GM23338 (cell line): ENCODE data around the gene BCAS3. TPM values are rescaled to one million over a fixed set of nuclear protein-coding genes. Genes with fewer than 3 reads are reported as not detected.

Source experiments
- ATAC-seq: fragments of 200-7000 bp; cut with Tn5 transposase; 3 replicates; pipeline ENCODE4 v1.9.1; 2020
- DNase-seq: peaks from one replicate; pipeline ENCODE4 v3.0.0-alpha.2; 2015; ENCODE audit warnings: low spot score
- H2AFZ ChIP-seq: fragments of 200-600 bp; sonication (generic); 2 replicates; pipeline ENCODE4 v1.8.0; 2016; ENCODE audit warnings: antibody characterized with exemption, mild to moderate bottlenecking, moderate library complexity
- H3F3A ChIP-seq: fragments of 200-600 bp; sonication (generic); replicated peaks from 2 replicates; pipeline ENCODE4 v1.8.0; 2017; ENCODE audit warnings: antibody characterized with exemption, mixed run types, low read depth
- H3K27ac ChIP-seq: fragments of 200-600 bp; sonication (generic); 2 replicates; pipeline ENCODE4 v1.6.1; 2016; ENCODE audit warnings: low read depth
- H3K27me3 ChIP-seq: fragments of 200-600 bp; sonication (generic); 2 replicates; pipeline ENCODE4 v1.8.0; 2016; ENCODE audit warnings: mild to moderate bottlenecking, mixed run types, moderate library complexity; ENCODE audit not compliant: insufficient read depth
- H3K36me3 ChIP-seq: fragments of 200-600 bp; sonication (generic); 2 replicates; pipeline ENCODE4 v1.8.0; 2016; ENCODE audit warnings: mild to moderate bottlenecking; ENCODE audit not compliant: insufficient read depth
- H3K4me1 ChIP-seq: fragments of 200-600 bp; sonication (generic); 2 replicates; pipeline ENCODE4 v1.8.0; 2016; ENCODE audit warnings: mild to moderate bottlenecking, moderate library complexity; ENCODE audit not compliant: insufficient read depth
- H3K4me2 ChIP-seq: fragments of 200-600 bp; sonication (generic); 2 replicates; pipeline ENCODE4 v1.7.1; 2017; ENCODE audit warnings: mixed run types
- H3K4me3 ChIP-seq: fragments of 200-600 bp; sonication (generic); 2 replicates; pipeline ENCODE4 v1.6.1; 2016; ENCODE audit warnings: mixed run types
- H3K79me2 ChIP-seq: fragments of 200-600 bp; sonication (generic); replicated peaks from 2 replicates; pipeline ENCODE4 v1.8.0; 2017; ENCODE audit warnings: mild to moderate bottlenecking; ENCODE audit not compliant: insufficient read depth
- H3K9me2 ChIP-seq: fragments of 200-600 bp; sonication (generic); 2 replicates; pipeline ENCODE4 v1.8.0; 2017; ENCODE audit not compliant: insufficient read depth
- H4K20me1 ChIP-seq: fragments of 200-600 bp; sonication (generic); replicated peaks from 2 replicates; pipeline ENCODE4 v1.8.0; 2017; ENCODE audit warnings: mild to moderate bottlenecking; ENCODE audit not compliant: insufficient read depth
- H3K27ac Mint-ChIP-seq: 2 replicates; pipeline ENCODE4 v1.8.0; 2020; ENCODE audit warnings: inconsistent platforms, mild to moderate bottlenecking, moderate library complexity, mixed read lengths
- H3K27me3 Mint-ChIP-seq: 3 replicates; pipeline ENCODE4 v1.8.0; 2022; ENCODE audit warnings: low read depth, mild to moderate bottlenecking, moderate library complexity, mixed read lengths, inconsistent platforms; ENCODE audit not compliant: insufficient read depth, poor library complexity
- H3K36me3 Mint-ChIP-seq: 3 replicates; pipeline ENCODE4 v1.8.0; 2021; ENCODE audit warnings: low read depth, mild to moderate bottlenecking, inconsistent platforms, moderate library complexity, mixed read lengths
- H3K4me1 Mint-ChIP-seq: 3 replicates; pipeline ENCODE4 v1.8.0; 2020; ENCODE audit warnings: mild to moderate bottlenecking, inconsistent platforms, mixed read lengths
- H3K4me3 Mint-ChIP-seq: 3 replicates; pipeline ENCODE4 v1.8.0; 2021; ENCODE audit warnings: moderate library complexity, mild to moderate bottlenecking, inconsistent platforms, mixed read lengths
- H3K9me3 Mint-ChIP-seq: 3 replicates; pipeline ENCODE4 v1.8.0; 2020; ENCODE audit warnings: moderate library complexity, mild to moderate bottlenecking, inconsistent platforms, mixed read lengths
- CREB1 ChIP-seq: fragments of 250-450 bp; sonication (Bioruptor Pico); IDR thresholded peaks from 2 replicates; pipeline ENCODE4 v1.5.0; 2020; ENCODE audit warnings: low read depth, mild to moderate bottlenecking, moderate library complexity
- EZH2phosphoT487 ChIP-seq: fragments of 200-600 bp; sonication (generic); IDR thresholded peaks from one replicate; pipeline ENCODE4 v1.8.1; 2018; ENCODE audit warnings: antibody characterized with exemption; ENCODE audit not compliant: unreplicated experiment
- JUNB ChIP-seq: IDR thresholded peaks from one replicate; pipeline ENCODE4 v1.6.1; 2016; ENCODE audit warnings: antibody characterized with exemption; ENCODE audit not compliant: unreplicated experiment
- NANOG ChIP-seq: IDR thresholded peaks from 2 replicates; pipeline ENCODE4 v1.6.1; 2016; ENCODE audit warnings: antibody characterized with exemption, borderline replicate concordance
- STAT1 ChIP-seq: IDR thresholded peaks from one replicate; pipeline ENCODE4 v1.6.1; 2016; ENCODE audit warnings: antibody characterized with exemption; ENCODE audit not compliant: unreplicated experiment
- ZNF114 ChIP-seq: fragments of 250-450 bp; sonication (Bioruptor Pico); IDR thresholded peaks from 2 replicates; pipeline ENCODE4 v1.5.0; 2020; ENCODE audit warnings: mild to moderate bottlenecking, moderate library complexity
- ZNF462 ChIP-seq: fragments of 250-450 bp; sonication (Bioruptor Pico); IDR thresholded peaks from 2 replicates; pipeline ENCODE4 v1.5.0; 2020; ENCODE audit warnings: mild to moderate bottlenecking, moderate library complexity
- polyA plus RNA-seq: library from polyadenylated mRNA; unstranded; fragments of >200 nt; fragmentation: Nextera tagmentation; extraction: Ambion mirVana; gene quantifications from 2 replicates; pipeline ENCODE4 v1.2.1, GENCODE V29; 2016
- total RNA-seq: library from RNA; depleted of rRNA; stranded (reverse); fragments of >200 nt; shearing (Covaris generic); gene quantifications from 2 replicates; pipeline ENCODE4 v1.2.3, GENCODE V29; 2014
- TF ChIP-seq, protein P1 (sequence below), 2 experiments: fragments of 200-600 bp in 1 of 2; sonication (generic) in 1 of 2; conservative IDR thresholded peaks; 2 replicates each; pipeline versions ENCODE4 v1.5.1 to v1.6.1; 2016 to 2017; ENCODE audit warnings: antibody characterized with exemption in 2 of 2, low read depth in 2 of 2, mild to moderate bottlenecking in 2 of 2, moderate library complexity in 1 of 2
- TF ChIP-seq, protein P2 (sequence below): IDR thresholded peaks from one replicate; pipeline ENCODE4 v1.6.1; 2018; ENCODE audit warnings: antibody characterized with exemption; ENCODE audit not compliant: unreplicated experiment

The BCAS3 gene
- total and polyA plus RNA-seq, 2 experiments from 2014 or later = 8.2 to 28.0 TPM

DNA sequence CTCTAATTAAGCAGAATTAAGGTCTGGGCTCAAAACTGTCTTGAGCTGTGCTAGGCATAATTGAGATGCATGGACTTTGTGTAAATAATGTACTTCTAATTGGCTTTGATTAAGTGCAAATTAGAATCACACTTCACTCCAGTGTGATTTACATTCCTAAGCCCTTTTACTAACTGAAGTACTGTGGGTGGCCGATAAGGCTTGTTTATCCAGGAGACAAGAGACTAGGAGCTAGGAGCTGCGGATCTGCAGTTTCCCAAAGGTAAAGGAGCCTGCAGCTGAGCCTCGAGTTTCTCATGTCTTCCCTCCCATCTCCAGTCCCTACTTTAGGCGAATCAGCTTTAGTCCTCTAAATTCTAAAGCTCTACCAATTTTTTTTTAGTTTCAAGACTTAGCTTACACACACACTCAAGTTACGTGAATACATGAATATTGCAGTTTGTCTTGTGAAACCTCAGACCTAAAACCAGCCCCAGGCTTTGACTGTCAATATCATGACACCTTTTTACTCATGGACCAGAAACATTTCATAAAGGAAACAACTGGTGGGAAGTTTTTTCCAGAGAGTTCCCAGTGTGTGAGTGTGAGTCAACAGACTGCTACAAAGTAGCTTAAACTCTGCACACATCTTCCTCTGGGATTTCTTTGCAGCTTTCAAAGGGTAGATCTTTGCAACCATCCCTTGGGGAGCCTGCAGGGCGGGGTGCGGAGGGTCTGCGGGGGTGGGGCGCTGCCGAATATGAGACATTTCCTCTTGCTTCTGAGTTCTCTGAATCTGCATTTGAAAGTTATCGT, 608.1 kb downstream of the BCAS3 start (continued):
- no peak for TF ChIP-seq ZNF462 (CRISPR knock-in tag)
- no peak for TF ChIP-seq ZNF114 (CRISPR knock-in tag)
- TF ChIP-seq, protein P1, sequence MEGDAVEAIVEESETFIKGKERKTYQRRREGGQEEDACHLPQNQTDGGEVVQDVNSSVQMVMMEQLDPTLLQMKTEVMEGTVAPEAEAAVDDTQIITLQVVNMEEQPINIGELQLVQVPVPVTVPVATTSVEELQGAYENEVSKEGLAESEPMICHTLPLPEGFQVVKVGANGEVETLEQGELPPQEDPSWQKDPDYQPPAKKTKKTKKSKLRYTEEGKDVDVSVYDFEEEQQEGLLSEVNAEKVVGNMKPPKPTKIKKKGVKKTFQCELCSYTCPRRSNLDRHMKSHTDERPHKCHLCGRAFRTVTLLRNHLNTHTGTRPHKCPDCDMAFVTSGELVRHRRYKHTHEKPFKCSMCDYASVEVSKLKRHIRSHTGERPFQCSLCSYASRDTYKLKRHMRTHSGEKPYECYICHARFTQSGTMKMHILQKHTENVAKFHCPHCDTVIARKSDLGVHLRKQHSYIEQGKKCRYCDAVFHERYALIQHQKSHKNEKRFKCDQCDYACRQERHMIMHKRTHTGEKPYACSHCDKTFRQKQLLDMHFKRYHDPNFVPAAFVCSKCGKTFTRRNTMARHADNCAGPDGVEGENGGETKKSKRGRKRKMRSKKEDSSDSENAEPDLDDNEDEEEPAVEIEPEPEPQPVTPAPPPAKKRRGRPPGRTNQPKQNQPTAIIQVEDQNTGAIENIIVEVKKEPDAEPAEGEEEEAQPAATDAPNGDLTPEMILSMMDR (conservative IDR thresholded peaks at IDR 0.05; ENCODE audit: low read depth in 2 of 2) = no peak

- peaks cover 9% of the 10 kb centered on the region; the same call in 2 of the 3 replicates for H3K9me3 Mint-ChIP-seq
- peak overlapping the region; percentile 64 for H3K4me2 ChIP-seq
- H3K79me2 ChIP-seq = no peaks in the 10 kb centered on the region
- H3K27me3 Mint-ChIP-seq = peaks cover 1% of the 10 kb centered on the region
- H3K36me3 Mint-ChIP-seq = peaks cover 6% of the 10 kb centered on the region; the same call in 2 of the 3 replicates
- DNase-seq = no peak
- no peaks in the 10 kb centered on the region for H3K36me3 ChIP-seq
- peaks cover 8% of the 10 kb centered on the region; the same call in 1 of the 2 replicates for H3K9me2 ChIP-seq
- H3K27ac Mint-ChIP-seq = no peak overlapping the region; the same call in 1 of the 2 replicates
- no peaks in the 10 kb centered on the region for H4K20me1 ChIP-seq
- H3F3A ChIP-seq = peaks cover 6% of the 10 kb centered on the region; the same call in 1 of the 2 replicates
- peaks cover 29% of the 10 kb centered on the region for H3K4me1 Mint-ChIP-seq
- H3K27me3 ChIP-seq = no peaks in the 10 kb centered on the region
- peak overlapping the region; percentile 34; the same call in 1 of the 2 replicates for H3K4me3 ChIP-seq
- peaks cover 29% of the 10 kb centered on the region for H3K4me1 ChIP-seq
- no peak overlapping the region for H3K4me3 Mint-ChIP-seq
- peak overlapping the region; percentile 77 for H2AFZ ChIP-seq
- peak overlapping the region; percentile 85; the same call in 1 of the 2 replicates for H3K27ac ChIP-seq
- ATAC-seq = peak; percentile 11; the same call in 1 of the 3 replicates
- TF ChIP-seq JUNB (no peak), STAT1 (no peak), NANOG (no peak), CREB1 (CRISPR knock-in tag) (no peak), EZH2phosphoT487 (no peak)
- TF ChIP-seq, protein P2, sequence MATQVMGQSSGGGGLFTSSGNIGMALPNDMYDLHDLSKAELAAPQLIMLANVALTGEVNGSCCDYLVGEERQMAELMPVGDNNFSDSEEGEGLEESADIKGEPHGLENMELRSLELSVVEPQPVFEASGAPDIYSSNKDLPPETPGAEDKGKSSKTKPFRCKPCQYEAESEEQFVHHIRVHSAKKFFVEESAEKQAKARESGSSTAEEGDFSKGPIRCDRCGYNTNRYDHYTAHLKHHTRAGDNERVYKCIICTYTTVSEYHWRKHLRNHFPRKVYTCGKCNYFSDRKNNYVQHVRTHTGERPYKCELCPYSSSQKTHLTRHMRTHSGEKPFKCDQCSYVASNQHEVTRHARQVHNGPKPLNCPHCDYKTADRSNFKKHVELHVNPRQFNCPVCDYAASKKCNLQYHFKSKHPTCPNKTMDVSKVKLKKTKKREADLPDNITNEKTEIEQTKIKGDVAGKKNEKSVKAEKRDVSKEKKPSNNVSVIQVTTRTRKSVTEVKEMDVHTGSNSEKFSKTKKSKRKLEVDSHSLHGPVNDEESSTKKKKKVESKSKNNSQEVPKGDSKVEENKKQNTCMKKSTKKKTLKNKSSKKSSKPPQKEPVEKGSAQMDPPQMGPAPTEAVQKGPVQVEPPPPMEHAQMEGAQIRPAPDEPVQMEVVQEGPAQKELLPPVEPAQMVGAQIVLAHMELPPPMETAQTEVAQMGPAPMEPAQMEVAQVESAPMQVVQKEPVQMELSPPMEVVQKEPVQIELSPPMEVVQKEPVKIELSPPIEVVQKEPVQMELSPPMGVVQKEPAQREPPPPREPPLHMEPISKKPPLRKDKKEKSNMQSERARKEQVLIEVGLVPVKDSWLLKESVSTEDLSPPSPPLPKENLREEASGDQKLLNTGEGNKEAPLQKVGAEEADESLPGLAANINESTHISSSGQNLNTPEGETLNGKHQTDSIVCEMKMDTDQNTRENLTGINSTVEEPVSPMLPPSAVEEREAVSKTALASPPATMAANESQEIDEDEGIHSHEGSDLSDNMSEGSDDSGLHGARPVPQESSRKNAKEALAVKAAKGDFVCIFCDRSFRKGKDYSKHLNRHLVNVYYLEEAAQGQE = no peak
These were observed 608.8 kb downstream of the BCAS3 start for GRCh38 chr17:61286449-61286848.
